ENCODE data around the gene ERAS.

Gene ERAS

DNA sequence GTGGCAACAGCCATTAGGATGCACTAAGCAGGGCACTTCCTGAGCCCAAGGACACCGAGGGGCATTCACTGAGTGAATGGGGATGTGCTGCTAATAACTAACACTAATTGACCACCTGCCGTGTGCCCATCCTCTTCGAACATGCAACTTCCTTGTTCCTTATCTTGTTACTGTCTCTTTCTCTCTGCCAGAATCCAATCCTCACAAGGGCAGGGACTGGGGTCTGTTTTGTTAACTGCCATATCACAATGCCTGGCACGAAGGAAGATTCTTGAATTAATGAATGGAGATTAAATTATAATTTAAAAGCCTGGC is 1.3 kb downstream of the ERAS start:
- ATAC-seq (ENCODE audit: insufficient read depth, low read depth) (no peak), DNase-seq (no peak)
- H3K9me3 ChIP-seq (ENCODE audit: insufficient read depth, low read length, severe bottlenecking), result no peaks in the 10 kb centered on the region
- H3K4me2 ChIP-seq (ENCODE audit: insufficient read depth, low read length), result no peak overlapping the region
- no peaks in the 10 kb centered on the region for H3K4me1 ChIP-seq (ENCODE audit: insufficient read depth, low read length)
- H2AFZ ChIP-seq (ENCODE audit: low read depth, low read length), result no peak overlapping the region
- H3K36me3 ChIP-seq (ENCODE audit: insufficient read depth, low read length), result peaks cover 22% of the 10 kb centered on the region
- no peak overlapping the region for H3K27ac ChIP-seq (ENCODE audit: low read length)
- H3K9ac ChIP-seq (ENCODE audit: low read depth, low read length), result no peak overlapping the region
- no peaks in the 10 kb centered on the region for H3K27me3 ChIP-seq (ENCODE audit: insufficient read depth, low read length, poor library complexity)
- H3K79me2 ChIP-seq (ENCODE audit: insufficient read depth, low read length), result no peaks in the 10 kb centered on the region
- H3K4me3 ChIP-seq (ENCODE audit: low read depth in 1 of 2, low read length in 2 of 2), result no peak overlapping the region
- TF ChIP-seq, protein P1, sequence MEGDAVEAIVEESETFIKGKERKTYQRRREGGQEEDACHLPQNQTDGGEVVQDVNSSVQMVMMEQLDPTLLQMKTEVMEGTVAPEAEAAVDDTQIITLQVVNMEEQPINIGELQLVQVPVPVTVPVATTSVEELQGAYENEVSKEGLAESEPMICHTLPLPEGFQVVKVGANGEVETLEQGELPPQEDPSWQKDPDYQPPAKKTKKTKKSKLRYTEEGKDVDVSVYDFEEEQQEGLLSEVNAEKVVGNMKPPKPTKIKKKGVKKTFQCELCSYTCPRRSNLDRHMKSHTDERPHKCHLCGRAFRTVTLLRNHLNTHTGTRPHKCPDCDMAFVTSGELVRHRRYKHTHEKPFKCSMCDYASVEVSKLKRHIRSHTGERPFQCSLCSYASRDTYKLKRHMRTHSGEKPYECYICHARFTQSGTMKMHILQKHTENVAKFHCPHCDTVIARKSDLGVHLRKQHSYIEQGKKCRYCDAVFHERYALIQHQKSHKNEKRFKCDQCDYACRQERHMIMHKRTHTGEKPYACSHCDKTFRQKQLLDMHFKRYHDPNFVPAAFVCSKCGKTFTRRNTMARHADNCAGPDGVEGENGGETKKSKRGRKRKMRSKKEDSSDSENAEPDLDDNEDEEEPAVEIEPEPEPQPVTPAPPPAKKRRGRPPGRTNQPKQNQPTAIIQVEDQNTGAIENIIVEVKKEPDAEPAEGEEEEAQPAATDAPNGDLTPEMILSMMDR (IDR thresholded peaks at IDR 0.05; ENCODE audit: borderline replicate concordance, extremely low read depth, low read length, poor library complexity, severe bottlenecking), result no peak
- no peak for TF ChIP-seq EZH2 (IDR thresholded peaks at IDR 0.05; ENCODE audit: borderline replicate concordance, low read depth, low read length, severe bottlenecking)
- H4K20me1 ChIP-seq (ENCODE audit: insufficient read depth, low read length), result no peaks in the 10 kb centered on the region

DNA sequence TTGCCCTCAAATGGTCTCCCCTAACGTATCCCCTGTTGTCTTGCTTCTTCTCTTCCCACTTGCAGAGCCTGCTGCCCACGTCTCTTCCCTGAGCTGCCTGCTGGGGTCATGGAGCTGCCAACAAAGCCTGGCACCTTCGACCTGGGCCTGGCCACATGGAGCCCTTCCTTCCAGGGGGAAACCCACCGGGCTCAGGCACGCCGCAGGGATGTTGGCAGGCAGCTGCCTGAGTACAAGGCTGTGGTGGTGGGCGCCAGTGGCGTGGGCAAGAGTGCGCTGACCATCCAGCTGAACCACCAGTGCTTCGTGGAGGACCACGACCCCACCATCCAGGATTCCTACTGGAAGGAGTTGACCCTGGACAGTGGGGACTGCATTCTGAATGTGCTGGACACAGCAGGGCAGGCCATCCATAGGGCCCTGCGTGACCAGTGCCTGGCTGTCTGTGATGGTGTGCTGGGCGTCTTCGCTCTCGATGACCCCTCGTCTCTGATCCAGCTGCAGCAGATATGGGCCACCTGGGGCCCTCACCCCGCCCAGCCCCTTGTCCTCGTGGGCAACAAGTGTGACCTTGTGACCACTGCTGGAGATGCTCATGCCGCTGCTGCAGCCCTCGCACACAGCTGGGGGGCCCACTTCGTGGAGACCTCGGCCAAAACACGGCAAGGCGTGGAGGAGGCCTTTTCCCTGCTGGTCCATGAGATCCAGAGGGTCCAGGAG is 2.9 kb downstream of the ERAS start:
- ATAC-seq (ENCODE audit: insufficient read depth, low read depth) (no peak), DNase-seq (no peak)
- H3K9me3 ChIP-seq (ENCODE audit: insufficient read depth, low read length, severe bottlenecking), result no peaks in the 10 kb centered on the region
- no peaks in the 10 kb centered on the region for H4K20me1 ChIP-seq (ENCODE audit: insufficient read depth, low read length)
- H3K27me3 ChIP-seq (ENCODE audit: insufficient read depth, low read length, poor library complexity), result no peaks in the 10 kb centered on the region
- H3K9ac ChIP-seq (ENCODE audit: low read depth, low read length), result no peak overlapping the region
- H3K79me2 ChIP-seq (ENCODE audit: insufficient read depth, low read length), result no peaks in the 10 kb centered on the region
- peaks cover 7% of the 10 kb centered on the region; the same call in 1 of the 2 replicates for H3K36me3 ChIP-seq (ENCODE audit: insufficient read depth, low read length)
- no peak overlapping the region for H2AFZ ChIP-seq (ENCODE audit: low read depth, low read length)
- H3K4me2 ChIP-seq (ENCODE audit: insufficient read depth, low read length), result no peak overlapping the region
- no peak overlapping the region for H3K4me3 ChIP-seq (ENCODE audit: low read depth in 1 of 2, low read length in 2 of 2)
- no peaks in the 10 kb centered on the region for H3K4me1 ChIP-seq (ENCODE audit: insufficient read depth, low read length)
- TF ChIP-seq, protein P1 (IDR thresholded peaks at IDR 0.05; ENCODE audit: borderline replicate concordance, extremely low read depth, low read length, poor library complexity, severe bottlenecking), result no peak
- no peak for TF ChIP-seq EZH2 (IDR thresholded peaks at IDR 0.05; ENCODE audit: borderline replicate concordance, low read depth, low read length, severe bottlenecking)
- H3K27ac ChIP-seq (ENCODE audit: low read length), result no peak overlapping the region

DNA sequence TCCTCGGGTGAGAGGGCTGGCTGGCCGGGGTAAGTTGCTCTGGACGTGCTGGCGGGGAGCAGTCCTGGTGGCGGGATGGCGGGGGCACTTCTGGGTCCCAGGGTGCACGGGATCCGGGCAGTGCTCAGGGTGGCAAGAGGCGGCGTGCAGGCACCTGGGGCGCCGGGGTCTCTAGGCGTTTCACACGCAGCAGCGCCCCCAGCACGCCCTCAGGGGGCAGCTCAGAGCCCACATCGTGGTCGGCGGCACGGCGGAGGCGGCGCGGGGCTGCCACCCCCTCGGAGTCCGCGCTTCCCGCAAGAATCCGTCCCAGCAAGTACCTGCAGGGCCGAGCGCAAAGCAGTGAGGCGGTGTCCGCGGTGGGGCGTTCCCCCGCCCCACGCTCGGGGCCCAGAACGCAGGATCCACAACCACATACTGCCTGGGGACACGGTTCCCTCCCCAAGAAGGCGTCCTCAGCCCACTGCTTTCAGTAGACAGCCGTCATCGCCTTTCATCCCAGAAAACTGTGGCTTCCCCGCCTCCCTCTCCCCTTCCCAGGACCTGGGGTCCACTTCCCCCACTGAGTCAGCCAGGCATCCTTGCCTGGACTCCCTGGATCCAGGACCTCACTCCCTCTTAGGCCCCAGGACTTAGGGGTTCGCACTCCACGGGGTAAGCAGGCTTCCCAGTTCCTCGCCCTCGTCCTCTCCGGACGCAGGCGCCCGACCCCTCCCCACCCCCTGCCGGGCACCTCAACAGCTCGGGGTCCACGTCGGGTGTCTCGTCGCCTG is 5.0 kb downstream of the ERAS start:
- Histone ChIP-seq H2AFZ (ENCODE audit: low read depth, low read length) (no peak overlapping the region), H3K27me3 (ENCODE audit: insufficient read depth, low read length, poor library complexity) (no peaks in the 10 kb centered on the region), H3K4me1 (ENCODE audit: insufficient read depth, low read length) (no peaks in the 10 kb centered on the region), H3K9me3 (ENCODE audit: insufficient read depth, low read length, severe bottlenecking) (no peaks in the 10 kb centered on the region), H3K4me3 (ENCODE audit: low read depth in 1 of 2, low read length in 2 of 2) (no peak overlapping the region), H3K36me3 (ENCODE audit: insufficient read depth, low read length) (no peaks in the 10 kb centered on the region), H4K20me1 (ENCODE audit: insufficient read depth, low read length) (no peaks in the 10 kb centered on the region), H3K27ac (ENCODE audit: low read length) (no peak overlapping the region), H3K4me2 (ENCODE audit: insufficient read depth, low read length) (no peak overlapping the region), H3K9ac (ENCODE audit: low read depth, low read length) (no peak overlapping the region), H3K79me2 (ENCODE audit: insufficient read depth, low read length) (no peaks in the 10 kb centered on the region)
- ATAC-seq (ENCODE audit: insufficient read depth, low read depth) (no peak), DNase-seq (no peak)
- no peak for TF ChIP-seq EZH2 (IDR thresholded peaks at IDR 0.05; ENCODE audit: borderline replicate concordance, low read depth, low read length, severe bottlenecking)
- TF ChIP-seq, protein P1 (IDR thresholded peaks at IDR 0.05; ENCODE audit: borderline replicate concordance, extremely low read depth, low read length, poor library complexity, severe bottlenecking), result no peak
